Fibroblast of villous mesenchyme (primary cell): ENCODE data around the gene PLXDC1. TPM values are rescaled to one million over a fixed set of nuclear protein-coding genes. Genes with fewer than 3 reads are reported as not detected.
A peak's percentile ranks its signal among the peaks of the same experiment; 100 is the strongest.

Source experiments
- DNase-seq: peaks from one replicate; pipeline ENCODE4 v3.0.0-alpha.2; 2010; ENCODE audit warnings: low read depth
- H3K4me3 ChIP-seq: 2 replicates; pipeline ENCODE4 v1.5.1; 2011; ENCODE audit warnings: low read depth, mild to moderate bottlenecking, low read length
- total RNA-seq: library from RNA; depleted of rRNA; stranded (reverse); fragments of >200 nt; gene quantifications from 2 replicates; pipeline ENCODE4 v1.2.3, GENCODE V29; 2012
- TF ChIP-seq, protein P1 (sequence below): IDR thresholded peaks from 2 replicates; pipeline ENCODE4 v1.5.1; 2012; ENCODE audit warnings: low read depth, mild to moderate bottlenecking, low read length; ENCODE audit not compliant: insufficient read depth

PLXDC1 gene
- total RNA-seq, 1 donor, result 0.43 TPM

DNA sequence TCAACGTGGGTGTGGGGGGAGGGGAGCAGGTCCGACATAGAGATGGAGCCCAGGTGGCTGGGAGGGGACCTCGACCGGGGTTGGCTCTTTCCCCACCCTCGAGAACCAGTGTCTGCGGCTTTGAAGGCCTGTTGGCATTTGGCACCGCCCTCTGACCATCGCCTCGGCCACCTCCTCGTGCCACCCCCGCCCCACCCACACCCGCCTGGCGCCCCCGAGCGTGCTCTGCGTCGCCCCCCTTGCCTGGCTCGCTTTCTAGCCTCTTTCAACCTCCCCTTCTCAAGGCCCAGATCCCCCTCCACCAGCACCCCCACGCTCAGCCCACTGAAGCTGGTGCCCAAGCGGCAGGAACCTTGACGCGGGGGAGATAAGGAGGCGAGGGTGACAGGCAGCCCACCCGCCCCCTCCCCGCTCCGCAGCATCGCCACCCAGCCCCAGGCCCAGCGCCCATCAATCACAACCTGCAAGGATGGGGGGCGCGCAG is 45.4 kb upstream of the PLXDC1 start:
- peak overlapping the region; percentile 82 for H3K4me3 ChIP-seq
- DNase-seq, result no peak
- TF ChIP-seq, protein P1, sequence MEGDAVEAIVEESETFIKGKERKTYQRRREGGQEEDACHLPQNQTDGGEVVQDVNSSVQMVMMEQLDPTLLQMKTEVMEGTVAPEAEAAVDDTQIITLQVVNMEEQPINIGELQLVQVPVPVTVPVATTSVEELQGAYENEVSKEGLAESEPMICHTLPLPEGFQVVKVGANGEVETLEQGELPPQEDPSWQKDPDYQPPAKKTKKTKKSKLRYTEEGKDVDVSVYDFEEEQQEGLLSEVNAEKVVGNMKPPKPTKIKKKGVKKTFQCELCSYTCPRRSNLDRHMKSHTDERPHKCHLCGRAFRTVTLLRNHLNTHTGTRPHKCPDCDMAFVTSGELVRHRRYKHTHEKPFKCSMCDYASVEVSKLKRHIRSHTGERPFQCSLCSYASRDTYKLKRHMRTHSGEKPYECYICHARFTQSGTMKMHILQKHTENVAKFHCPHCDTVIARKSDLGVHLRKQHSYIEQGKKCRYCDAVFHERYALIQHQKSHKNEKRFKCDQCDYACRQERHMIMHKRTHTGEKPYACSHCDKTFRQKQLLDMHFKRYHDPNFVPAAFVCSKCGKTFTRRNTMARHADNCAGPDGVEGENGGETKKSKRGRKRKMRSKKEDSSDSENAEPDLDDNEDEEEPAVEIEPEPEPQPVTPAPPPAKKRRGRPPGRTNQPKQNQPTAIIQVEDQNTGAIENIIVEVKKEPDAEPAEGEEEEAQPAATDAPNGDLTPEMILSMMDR, result no peak

DNA sequence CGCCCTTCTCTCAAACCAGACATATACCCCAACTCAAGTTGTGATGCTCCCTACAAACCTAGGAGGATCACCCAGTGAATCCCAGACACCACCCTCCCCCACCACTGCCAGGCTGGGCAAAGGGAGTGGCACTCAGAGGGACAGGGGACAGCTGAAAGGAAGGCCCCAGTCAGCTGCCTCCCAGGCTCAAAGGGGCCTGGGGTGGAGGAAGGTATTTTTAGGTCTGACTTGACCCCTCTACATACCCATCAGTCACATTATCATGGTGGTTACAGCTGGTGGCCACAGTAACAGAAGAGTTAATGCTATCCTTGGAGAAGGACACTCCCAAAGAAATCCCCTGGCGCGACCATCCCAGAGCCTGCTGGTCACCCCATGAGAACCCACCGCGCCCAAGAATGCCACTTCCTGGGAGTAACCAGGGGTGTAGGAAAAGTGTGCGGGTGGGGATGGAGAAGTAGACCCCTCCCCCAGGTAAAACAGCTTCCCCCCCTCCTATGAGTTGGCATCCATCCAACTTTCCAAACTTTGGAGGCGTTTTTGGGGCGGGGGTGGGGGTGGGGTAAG is 44.9 kb upstream of the PLXDC1 start:
- H3K4me3 ChIP-seq, result peak overlapping the region; percentile 82
- DNase-seq, result no peak
- TF ChIP-seq, protein P1, result no peak

DNA sequence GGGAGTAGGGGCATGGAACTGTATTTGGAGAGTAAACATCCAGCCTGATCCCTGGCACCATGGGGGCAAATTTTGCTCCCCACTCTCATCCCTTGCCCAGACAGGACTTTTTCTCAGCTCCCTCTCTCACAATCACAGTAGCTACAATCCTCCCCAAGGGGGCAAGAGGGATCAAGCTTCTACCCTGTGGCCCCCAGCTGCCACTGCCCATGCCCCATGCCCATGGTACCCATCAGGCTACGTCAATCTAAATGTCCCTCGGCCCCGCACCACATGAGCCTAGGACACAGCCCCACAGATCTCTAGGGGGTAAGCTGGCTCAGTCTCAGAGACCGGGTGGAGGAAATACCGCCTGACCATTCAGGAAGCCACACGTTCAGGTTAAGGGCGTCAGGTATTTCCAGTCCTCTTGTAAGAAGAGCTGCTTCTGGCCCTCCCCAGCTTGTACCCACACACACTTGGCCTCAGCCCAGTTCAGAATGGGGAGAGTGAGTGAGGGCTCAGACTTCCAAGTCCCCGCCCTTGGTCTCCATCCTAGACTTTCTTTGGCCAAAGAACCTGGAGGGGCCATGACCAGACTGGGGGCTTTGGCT is 44.2 kb upstream of the PLXDC1 start:
- peak overlapping the region; percentile 82 for H3K4me3 ChIP-seq
- TF ChIP-seq, protein P1, result no peak
- DNase-seq, result no peak

DNA sequence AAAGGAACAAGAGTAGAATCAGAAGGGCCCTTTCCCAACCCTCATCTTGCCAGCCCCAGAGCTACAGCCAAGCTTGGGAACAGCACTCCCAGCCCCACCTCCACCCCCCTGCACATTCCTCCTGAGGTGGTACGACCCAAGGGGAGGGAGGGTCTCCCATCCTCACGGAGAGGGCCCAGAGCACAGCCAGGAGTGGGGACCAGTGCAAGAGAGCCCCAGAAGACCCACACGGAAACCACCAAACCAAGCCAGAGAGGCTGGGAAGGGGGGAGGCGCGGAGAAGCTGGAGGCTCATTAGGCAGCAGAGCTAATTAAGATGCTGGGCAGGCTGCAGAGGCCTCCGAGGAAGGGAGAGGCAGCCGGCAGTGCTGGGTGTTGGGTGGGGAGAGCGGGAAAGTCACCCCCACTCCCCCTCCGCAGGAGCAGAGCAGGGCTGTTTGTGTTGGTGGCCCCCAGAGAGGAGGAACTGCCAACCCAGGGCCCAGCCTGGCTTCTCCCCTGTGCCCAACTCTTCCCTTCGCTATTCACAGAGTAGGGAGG is 43.6 kb upstream of the PLXDC1 start:
- H3K4me3 ChIP-seq, result no peak overlapping the region
- DNase-seq, result no peak
- TF ChIP-seq, protein P1, result no peak

DNA sequence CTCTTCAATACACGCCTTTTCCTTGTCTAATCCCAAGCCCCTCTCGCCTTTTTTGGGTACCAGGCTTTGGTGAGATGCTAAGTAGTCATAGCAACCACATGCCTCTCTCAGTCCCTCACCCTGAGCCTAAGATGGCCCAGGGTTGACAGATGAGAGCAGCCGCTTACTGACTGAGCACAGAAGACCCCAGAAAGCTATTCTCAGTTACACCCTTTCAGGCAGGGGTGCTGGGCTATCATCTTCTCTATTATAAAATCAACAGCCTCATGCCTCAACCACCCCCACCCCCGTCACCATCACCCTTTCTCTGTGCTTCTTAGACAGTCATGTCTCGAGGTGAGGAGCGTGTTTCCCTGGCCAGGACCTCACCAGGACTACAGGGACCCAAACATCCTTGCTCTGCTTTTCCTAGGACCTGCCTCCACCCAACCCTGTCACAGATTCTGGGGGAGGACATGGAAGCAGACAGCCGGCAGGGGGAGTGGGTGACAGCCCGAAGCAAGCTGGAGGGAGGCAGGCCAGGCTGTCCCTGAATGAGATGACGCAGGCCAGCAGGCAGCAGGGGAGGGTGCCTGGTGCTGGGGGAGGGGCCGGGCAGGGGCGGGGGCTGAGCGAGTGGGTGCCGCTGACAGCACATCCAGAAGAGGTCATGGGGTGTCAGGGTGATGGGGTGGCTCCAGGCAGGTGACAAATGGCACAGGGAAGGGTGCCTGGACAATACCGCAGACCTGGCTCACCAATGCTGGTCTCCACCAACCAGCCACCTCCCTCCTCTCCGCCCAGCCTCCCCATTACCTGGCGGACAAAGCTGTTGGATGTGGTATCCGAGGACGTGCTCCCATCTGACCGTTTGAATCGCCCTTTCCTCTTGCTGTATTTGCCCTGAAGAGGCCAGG is 42.9 kb upstream of the PLXDC1 start:
- peak; percentile 73 for DNase-seq
- no peak overlapping the region for H3K4me3 ChIP-seq
- TF ChIP-seq, protein P1, result peak; percentile 68

DNA sequence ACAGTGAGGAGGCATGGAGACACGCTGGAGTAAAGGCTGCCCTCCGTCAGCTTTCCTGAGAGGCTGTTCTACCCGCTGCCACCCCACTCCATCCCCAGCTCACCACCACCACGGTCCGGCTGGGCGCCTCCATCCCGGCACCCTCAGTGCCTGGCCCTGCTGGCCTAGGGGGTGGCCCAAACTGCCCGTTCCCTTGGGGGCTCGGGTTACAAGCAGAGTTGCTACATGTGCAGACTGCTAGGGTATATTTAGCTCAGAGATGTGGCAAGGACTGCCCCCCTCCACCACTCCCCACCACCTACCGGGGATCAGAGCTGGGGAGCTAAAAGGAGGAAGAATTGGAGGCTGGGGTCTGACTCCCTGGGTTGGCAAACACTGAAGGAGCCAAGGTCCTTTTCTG is 41.9 kb upstream of the PLXDC1 start:
- DNase-seq, result no peak
- no peak overlapping the region for H3K4me3 ChIP-seq
- TF ChIP-seq, protein P1, result no peak
